IMR-90 (cell line): ENCODE data around the gene HCN2. TPM values are rescaled to one million over a fixed set of nuclear protein-coding genes. Genes with fewer than 3 reads are reported as not detected.
A peak's percentile ranks its signal among the peaks of the same experiment; 100 is the strongest.

Experiments used
- ATAC-seq: fragments of 200-7000 bp; cut with Tn5 transposase; 2 replicates; pipeline ENCODE4 v1.9.1; 2020; ENCODE audit warnings: low read depth, mild to moderate bottlenecking, moderate library complexity
- BruUV-seq: library from RNA; stranded (reverse); fragments of 400-500 nt; replicated peaks from 2 replicates; lab custom pipeline; 2021; lab: Mats Ljungman, UMichigan
- CTCF ChIA-PET: fragments of 300-600 bp; formaldehyde crosslinking; extraction: SDS; loops from one replicate; lab custom pipeline; 2021; ENCODE audit warnings: antibody characterized with exemption; lab: Yijun Ruan, JAX
- POLR2A ChIA-PET: fragments of 300-600 bp; sonication (Branson Sonifier 250); formaldehyde crosslinking; loops from one replicate; lab custom pipeline; 2022; ENCODE audit warnings: antibody characterized with exemption; ENCODE audit not compliant: unreplicated experiment; lab: Charles Lee
- DNase-seq: peaks from one replicate; pipeline ENCODE4 v3.0.0; 2013
- H2AFZ ChIP-seq: replicated peaks from 2 replicates; pipeline ENCODE3; 2013; ENCODE audit warnings: low read length, mild to moderate bottlenecking; ENCODE audit not compliant: poor library complexity
- H2AK5ac ChIP-seq: 2 replicates; pipeline ENCODE4 v1.6.1; 2013; ENCODE audit warnings: low read depth, low read length, inconsistent platforms
- H2AK9ac ChIP-seq: replicated peaks from 2 replicates; pipeline ENCODE3; 2013; ENCODE audit warnings: mild to moderate bottlenecking, low read depth, low read length, moderate library complexity; ENCODE audit not compliant: poor library complexity
- H2BK120ac ChIP-seq: 2 replicates; pipeline ENCODE4 v1.6.1; 2013; ENCODE audit warnings: low read depth, low read length, inconsistent platforms
- H2BK15ac ChIP-seq: 3 replicates; pipeline ENCODE4 v1.6.1; 2013; ENCODE audit warnings: low read depth, low read length, inconsistent platforms
- H2BK20ac ChIP-seq: 2 replicates; pipeline ENCODE4 v1.6.1; 2013; ENCODE audit warnings: low read depth, mild to moderate bottlenecking, inconsistent platforms, low read length, moderate library complexity
- H2BK5ac ChIP-seq: 2 replicates; pipeline ENCODE4 v1.6.1; 2013; ENCODE audit warnings: mild to moderate bottlenecking, low read depth, low read length, inconsistent platforms; ENCODE audit not compliant: poor library complexity, severe bottlenecking
- H3K14ac ChIP-seq: replicated peaks from 2 replicates; pipeline ENCODE4 v1.6.1; 2013; ENCODE audit warnings: low read depth, low read length, inconsistent platforms
- H3K18ac ChIP-seq: 2 replicates; pipeline ENCODE4 v1.6.1; 2013; ENCODE audit warnings: low read depth, low read length, control low read depth
- H3K23ac ChIP-seq: 2 replicates; pipeline ENCODE4 v1.6.1; 2013; ENCODE audit warnings: low read depth, low read length, inconsistent platforms
- H3K27ac ChIP-seq: 2 replicates; pipeline ENCODE4 v1.5.1; 2013; ENCODE audit warnings: mild to moderate bottlenecking, control low read depth, low read length; ENCODE audit not compliant: insufficient read depth
- H3K27me3 ChIP-seq: 2 replicates; pipeline ENCODE4 v1.6.1; 2013; ENCODE audit warnings: low read length; ENCODE audit not compliant: control insufficient read depth, insufficient read depth
- H3K36me3 ChIP-seq: 2 replicates; pipeline ENCODE4 v1.6.1; 2013; ENCODE audit warnings: low read length, mixed read lengths; ENCODE audit not compliant: control insufficient read depth, insufficient read depth
- H3K4ac ChIP-seq: 2 replicates; pipeline ENCODE4 v1.6.1; 2013; ENCODE audit warnings: low read depth, low read length, inconsistent platforms
- H3K4me1 ChIP-seq: 2 replicates; pipeline ENCODE4 v1.6.1; 2013; ENCODE audit warnings: low read length, mixed read lengths; ENCODE audit not compliant: control insufficient read depth, insufficient read depth
- H3K4me2 ChIP-seq: 2 replicates; pipeline ENCODE4 v1.6.1; 2013; ENCODE audit warnings: low read depth, mild to moderate bottlenecking, control low read depth, low read length, moderate library complexity
- H3K4me3 ChIP-seq: 2 replicates; pipeline ENCODE4 v1.5.1; 2013; ENCODE audit warnings: low read depth, mild to moderate bottlenecking, control low read depth, low read length, moderate library complexity; ENCODE audit not compliant: insufficient read depth
- H3K56ac ChIP-seq: 2 replicates; pipeline ENCODE4 v1.6.1; 2013; ENCODE audit warnings: low read length, inconsistent platforms; ENCODE audit not compliant: insufficient read depth; ENCODE audit errors: extremely low read depth
- H3K79me1 ChIP-seq, 2 experiments: 2 replicates each; pipeline ENCODE4 v1.6.1; 2013; ENCODE audit warnings: low read length in 2 of 2, inconsistent platforms in 1 of 2, low read depth in 1 of 2
- H3K9ac ChIP-seq: 2 replicates; pipeline ENCODE4 v1.6.1; 2013; ENCODE audit warnings: low read depth, low read length, control low read depth
- H3K9me1 ChIP-seq: 2 replicates; pipeline ENCODE4 v1.6.1; 2013; ENCODE audit warnings: low read length, inconsistent platforms; ENCODE audit not compliant: insufficient read depth
- H3K9me3 ChIP-seq: 2 replicates; pipeline ENCODE4 v1.6.1; 2013; ENCODE audit warnings: low read length; ENCODE audit not compliant: control insufficient read depth, insufficient read depth
- H4K20me1 ChIP-seq: 2 replicates; pipeline ENCODE4 v1.6.1; 2013; ENCODE audit warnings: low read length, inconsistent platforms; ENCODE audit not compliant: insufficient read depth
- H4K5ac ChIP-seq: 2 replicates; pipeline ENCODE4 v1.6.1; 2013; ENCODE audit warnings: mild to moderate bottlenecking, low read depth, low read length, control low read depth
- H4K8ac ChIP-seq, 2 experiments: 2 replicates each; pipeline ENCODE4 v1.6.1; 2013; ENCODE audit warnings: low read depth in 2 of 2, low read length in 2 of 2, control low read depth in 1 of 2, inconsistent platforms in 1 of 2
- H4K91ac ChIP-seq: 2 replicates; pipeline ENCODE4 v1.6.1; 2013; ENCODE audit warnings: low read depth, low read length, inconsistent platforms; ENCODE audit not compliant: insufficient read depth
- BHLHE40 ChIP-seq: fragments of 150-350 bp; IDR thresholded peaks from 2 replicates; pipeline ENCODE4 v1.6.1; 2016; ENCODE audit warnings: mild to moderate bottlenecking, low read depth, low read length
- CEBPB ChIP-seq: IDR thresholded peaks from 2 replicates; pipeline ENCODE4 v1.6.1; 2012; ENCODE audit warnings: low read depth, low read length, improper control_type of control experiment
- CHD1 ChIP-seq: IDR thresholded peaks from 2 replicates; pipeline ENCODE4 v1.6.1; 2012; ENCODE audit warnings: low read depth, low read length, improper control_type of control experiment
- ELK1 ChIP-seq: fragments of 150-350 bp; IDR thresholded peaks from 2 replicates; pipeline ENCODE4 v1.6.1; 2016; ENCODE audit warnings: low read depth, mild to moderate bottlenecking, low read length, moderate library complexity, borderline replicate concordance
- FOS ChIP-seq: fragments of 150-350 bp; IDR thresholded peaks from 2 replicates; pipeline ENCODE4 v1.6.1; 2016; ENCODE audit warnings: low read depth, low read length
- MAFK ChIP-seq: IDR thresholded peaks from 2 replicates; pipeline ENCODE4 v1.6.1; 2012; ENCODE audit warnings: low read depth, low read length, improper control_type of control experiment
- MAZ ChIP-seq: IDR thresholded peaks from 2 replicates; pipeline ENCODE4 v1.6.1; 2012; ENCODE audit warnings: low read depth, mild to moderate bottlenecking, low read length, improper control_type of control experiment, moderate library complexity, borderline replicate concordance
- MXI1 ChIP-seq: IDR thresholded peaks from 2 replicates; pipeline ENCODE4 v1.6.1; 2012; ENCODE audit warnings: low read depth, mild to moderate bottlenecking, low read length, moderate library complexity, borderline replicate concordance
- NFE2L2 ChIP-seq: fragments of 150-350 bp; IDR thresholded peaks from 2 replicates; pipeline ENCODE4 v1.6.1; 2016; ENCODE audit warnings: low read depth, mild to moderate bottlenecking, low read length
- POLR2A ChIP-seq: IDR thresholded peaks from 2 replicates; pipeline ENCODE4 v1.6.1; 2012; ENCODE audit warnings: mild to moderate bottlenecking, low read depth, low read length
- RAD21 ChIP-seq: IDR thresholded peaks from 2 replicates; pipeline ENCODE4 v1.6.1; 2012; ENCODE audit warnings: low read length, improper control_type of control experiment
- RCOR1 ChIP-seq: IDR thresholded peaks from 2 replicates; pipeline ENCODE4 v1.6.1; 2012; ENCODE audit warnings: mild to moderate bottlenecking, low read length, improper control_type of control experiment; ENCODE audit not compliant: insufficient replicate concordance
- RFX5 ChIP-seq: IDR thresholded peaks from 2 replicates; pipeline ENCODE4 v1.8.0; 2012; ENCODE audit warnings: low read depth, mild to moderate bottlenecking, low read length, moderate library complexity
- SMC3 ChIP-seq: fragments of 150-350 bp; IDR thresholded peaks from 2 replicates; pipeline ENCODE4 v1.6.1; 2016; ENCODE audit warnings: low read depth, mild to moderate bottlenecking, antibody characterized with exemption, low read length, moderate library complexity
- WGBS, 2 experiments: methylation state at CpG; one replicate each; pipeline versions ENCODE4 v1.1.5 to v1.1.7; 2013; ENCODE audit warnings: missing lambda C conversion rate in 2 of 2; ENCODE audit not compliant: insufficient read length in 1 of 2; ENCODE audit errors: extremely low coverage in 2 of 2; 5-methylcytosine and 5-hydroxymethylcytosine counted together
- dilution Hi-C: fragments of 300-500 bp; cut with HindIII; formaldehyde crosslinking; loops from one replicate; pipeline ENCODE4 v1.14.3; 2018; ENCODE audit warnings: low sequenced_read_pairs; ENCODE audit not compliant: unreplicated experiment
- in situ Hi-C: fragments of 300-500 bp; cut with MboI; formaldehyde crosslinking; loops from 3 replicates; pipeline ENCODE4 v1.14.3; 2019; ENCODE audit warnings: low sequenced_read_pairs, inconsistent platforms, mixed read lengths
- intact Hi-C: fragments of 100-400 bp; cut with micrococcal nuclease; formaldehyde crosslinking; loops from 2 replicates; pipeline ENCODE4 v1.10.0; 2022
- polyA plus RNA-seq, 3 experiments: library from polyadenylated mRNA; depleted of rRNA; stranded (reverse); fragments of >200 nt; gene quantifications; 2 replicates each; pipeline ENCODE4 v1.2.3, GENCODE V29; 2012; ENCODE audit warnings: low replicate concordance in 1 of 3
- total RNA-seq: library from RNA; depleted of rRNA; stranded (reverse); fragments of >200 nt; gene quantifications from 2 replicates; pipeline ENCODE4 v1.2.3, GENCODE V29; 2012
- TF ChIP-seq, protein P1 (sequence below): fragments of 150-350 bp; IDR thresholded peaks from 2 replicates; pipeline ENCODE4 v1.6.1; 2017; ENCODE audit warnings: mild to moderate bottlenecking, antibody characterized with exemption, low read length, low read depth

Gene HCN2
- total and polyA plus RNA-seq, 2 of the 4 experiments (the other 2 are of a cell fraction): 0.72 to 2.6 TPM

- CTCF ChIA-PET: no interaction called here
- dilution Hi-C loops: no loop called here
Measured at GRCh38 chr19:591099-591958, 1.6 kb downstream of the HCN2 start.

More at GRCh38 chr19:591099-591958, 1.6 kb downstream of the HCN2 start:
- POLR2A ChIA-PET: no interaction called here
- no TSS peak for BruUV-seq
- Histone ChIP-seq H4K5ac (no peak overlapping the region), H3K14ac (no peak overlapping the region), H4K20me1 (peaks cover 32% of the 10 kb centered on the region), H3K9me3 (no peaks in the 10 kb centered on the region), H3K56ac (no peak overlapping the region), H3K79me1 (no peaks in the 10 kb centered on the region), H3K18ac (no peak overlapping the region), H3K27me3 (peaks cover 24% of the 10 kb centered on the region), H2BK120ac (no peak overlapping the region), H2BK5ac (no peak overlapping the region), H3K4me1 (peaks cover 5% of the 10 kb centered on the region), H2BK20ac (no peak overlapping the region), H3K9me1 (no peaks in the 10 kb centered on the region), H3K4me3 (no peak overlapping the region), H3K4me2 (no peak overlapping the region), H3K36me3 (no peaks in the 10 kb centered on the region), H2AFZ (peak overlapping the region; percentile 43), H2BK15ac (no peak overlapping the region), H4K8ac (no peak overlapping the region), H2AK5ac (no peak overlapping the region), H3K23ac (no peak overlapping the region), H2AK9ac (no peak overlapping the region), H3K4ac (no peak overlapping the region), H4K91ac (no peak overlapping the region), H3K27ac (no peak overlapping the region), H3K9ac (no peak overlapping the region)
- intact Hi-C loops: no loop called here
- DNase-seq: no peak
- 58% methylated on average over 39 of the region's 75 CpGs; no CpG with 5 or more reads in 1 of the 2 experiments for WGBS, 2 experiments
- ATAC-seq: peak; percentile 21; the same call in 1 of the 2 replicates
- in situ Hi-C loops: no loop called here
- TF ChIP-seq FOS (no peak), MAZ (no peak), CEBPB (no peak), POLR2A (no peak), SMC3 (no peak), MAFK (no peak), BHLHE40 (no peak), MXI1 (no peak), RCOR1 (no peak), NFE2L2 (no peak), RFX5 (no peak), ELK1 (no peak), CHD1 (no peak), RAD21 (no peak)
- TF ChIP-seq, protein P1, sequence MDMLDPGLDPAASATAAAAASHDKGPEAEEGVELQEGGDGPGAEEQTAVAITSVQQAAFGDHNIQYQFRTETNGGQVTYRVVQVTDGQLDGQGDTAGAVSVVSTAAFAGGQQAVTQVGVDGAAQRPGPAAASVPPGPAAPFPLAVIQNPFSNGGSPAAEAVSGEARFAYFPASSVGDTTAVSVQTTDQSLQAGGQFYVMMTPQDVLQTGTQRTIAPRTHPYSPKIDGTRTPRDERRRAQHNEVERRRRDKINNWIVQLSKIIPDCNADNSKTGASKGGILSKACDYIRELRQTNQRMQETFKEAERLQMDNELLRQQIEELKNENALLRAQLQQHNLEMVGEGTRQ: no peak
